Measurements from ENCODE around the gene KLHDC2.
"Not testable (repeated sequence)": the region's sequence is repeated elsewhere in the genome, so short reads cannot be mapped to it uniquely, and the experiment has no call there.

KLHDC2 gene

DNA sequence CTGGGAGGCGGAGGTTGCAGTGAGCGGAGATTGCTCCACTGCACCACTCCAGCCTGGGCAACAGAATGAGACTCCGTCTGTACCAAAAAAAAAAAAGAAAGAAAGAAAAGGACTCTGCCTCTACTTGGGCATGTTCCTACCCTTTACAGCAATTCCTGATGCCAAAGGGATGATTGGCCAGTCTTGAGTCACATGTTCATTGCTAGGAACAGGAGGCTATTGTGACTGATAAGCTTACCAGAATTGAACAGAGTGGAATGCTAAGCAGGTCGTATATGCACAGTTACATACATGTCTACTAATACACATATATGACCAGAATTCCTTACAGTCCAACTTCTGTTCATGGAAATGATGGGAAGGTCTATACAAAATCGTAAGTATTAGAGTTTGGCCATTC is 40.8 kb upstream of the KLHDC2 start:
- Histone ChIP-seq H3K27ac (ENCODE audit: low read depth, low read length, poor library complexity, severe bottlenecking) (no peak overlapping the region), H3K79me2 (ENCODE audit: insufficient read depth, low read length) (no peaks in the 10 kb centered on the region), H3K36me3 (ENCODE audit: insufficient read depth, low read length) (no peaks in the 10 kb centered on the region), H3K4me2 (ENCODE audit: low read length) (no peak overlapping the region), H3K9me2 (ENCODE audit: low read depth, low read length) (no peaks in the 10 kb centered on the region), H3F3A (ENCODE audit: insufficient read depth, low read length) (0 out of 2 replicates have a peak, but pooled peaks cover 3% of the 10 kb centered on the region), H3K4me3 (ENCODE audit: low read depth, low read length, poor library complexity, severe bottlenecking) (no peak overlapping the region), H3K27me3 (ENCODE audit: insufficient read depth, low read length) (no peaks in the 10 kb centered on the region), H3K9ac (ENCODE audit: low read length) (no peak overlapping the region), H3K4me1 (ENCODE audit: insufficient read depth, low read length, severe bottlenecking) (no peaks in the 10 kb centered on the region), H2AFZ (ENCODE audit: low read length) (no peak overlapping the region), H3K9me3 (ENCODE audit: low read length) (no peaks in the 10 kb centered on the region), H4K20me1 (ENCODE audit: insufficient read depth, low read length) (no peaks in the 10 kb centered on the region)
- no peak for TF ChIP-seq EZH2 (IDR thresholded peaks at IDR 0.05; ENCODE audit: borderline replicate concordance, low read length)
- TF ChIP-seq, protein P1, sequence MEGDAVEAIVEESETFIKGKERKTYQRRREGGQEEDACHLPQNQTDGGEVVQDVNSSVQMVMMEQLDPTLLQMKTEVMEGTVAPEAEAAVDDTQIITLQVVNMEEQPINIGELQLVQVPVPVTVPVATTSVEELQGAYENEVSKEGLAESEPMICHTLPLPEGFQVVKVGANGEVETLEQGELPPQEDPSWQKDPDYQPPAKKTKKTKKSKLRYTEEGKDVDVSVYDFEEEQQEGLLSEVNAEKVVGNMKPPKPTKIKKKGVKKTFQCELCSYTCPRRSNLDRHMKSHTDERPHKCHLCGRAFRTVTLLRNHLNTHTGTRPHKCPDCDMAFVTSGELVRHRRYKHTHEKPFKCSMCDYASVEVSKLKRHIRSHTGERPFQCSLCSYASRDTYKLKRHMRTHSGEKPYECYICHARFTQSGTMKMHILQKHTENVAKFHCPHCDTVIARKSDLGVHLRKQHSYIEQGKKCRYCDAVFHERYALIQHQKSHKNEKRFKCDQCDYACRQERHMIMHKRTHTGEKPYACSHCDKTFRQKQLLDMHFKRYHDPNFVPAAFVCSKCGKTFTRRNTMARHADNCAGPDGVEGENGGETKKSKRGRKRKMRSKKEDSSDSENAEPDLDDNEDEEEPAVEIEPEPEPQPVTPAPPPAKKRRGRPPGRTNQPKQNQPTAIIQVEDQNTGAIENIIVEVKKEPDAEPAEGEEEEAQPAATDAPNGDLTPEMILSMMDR (IDR thresholded peaks at IDR 0.05; ENCODE audit: low read length) = no peak

DNA sequence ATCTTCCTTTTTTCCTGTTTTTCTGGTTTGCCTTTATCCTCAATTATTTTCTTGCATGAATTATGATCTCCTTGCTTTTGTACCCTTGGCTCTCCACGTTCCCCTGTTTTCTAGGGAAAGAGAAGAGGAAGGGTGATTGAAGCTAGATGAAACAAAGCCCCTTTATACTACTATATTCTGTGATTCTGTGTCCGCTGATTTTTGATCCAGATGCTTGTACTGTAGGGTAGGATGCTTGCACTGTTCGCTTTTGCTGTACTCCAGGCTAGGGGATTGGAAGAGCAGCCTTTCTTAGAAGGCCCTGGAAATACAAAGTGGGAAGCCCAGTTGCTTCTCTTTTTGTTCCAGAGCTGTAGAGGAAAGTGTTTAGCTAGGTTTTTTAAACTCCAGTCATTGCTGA is 35.1 kb upstream of the KLHDC2 start:
- Histone ChIP-seq H3K27ac (ENCODE audit: low read depth, low read length, poor library complexity, severe bottlenecking) (no peak overlapping the region), H3K4me1 (ENCODE audit: insufficient read depth, low read length, severe bottlenecking) (no peaks in the 10 kb centered on the region), H3K36me3 (ENCODE audit: insufficient read depth, low read length) (no peaks in the 10 kb centered on the region), H3K27me3 (ENCODE audit: insufficient read depth, low read length) (no peaks in the 10 kb centered on the region), H3K9me2 (ENCODE audit: low read depth, low read length) (no peaks in the 10 kb centered on the region), H3K79me2 (ENCODE audit: insufficient read depth, low read length) (no peaks in the 10 kb centered on the region), H3K9ac (ENCODE audit: low read length) (no peak overlapping the region), H4K20me1 (ENCODE audit: insufficient read depth, low read length) (no peaks in the 10 kb centered on the region), H3K9me3 (ENCODE audit: low read length) (no peaks in the 10 kb centered on the region), H3K4me3 (ENCODE audit: low read depth, low read length, poor library complexity, severe bottlenecking) (no peak overlapping the region), H3K4me2 (ENCODE audit: low read length) (no peak overlapping the region), H3F3A (ENCODE audit: insufficient read depth, low read length) (no peaks in the 10 kb centered on the region), H2AFZ (ENCODE audit: low read length) (no peak overlapping the region)
- TF ChIP-seq, protein P1 (IDR thresholded peaks at IDR 0.05; ENCODE audit: low read length) = no peak
- no peak for TF ChIP-seq EZH2 (IDR thresholded peaks at IDR 0.05; ENCODE audit: borderline replicate concordance, low read length)

GRCh38 chr14:49733836-49734235 is 34.1 kb upstream of the KLHDC2 start:
- Histone ChIP-seq H2AFZ (ENCODE audit: low read length) (no peak overlapping the region), H3K9me3 (ENCODE audit: low read length) (no peaks in the 10 kb centered on the region), H3K9ac (ENCODE audit: low read length) (no peak overlapping the region), H4K20me1 (ENCODE audit: insufficient read depth, low read length) (no peaks in the 10 kb centered on the region), H3K9me2 (ENCODE audit: low read depth, low read length) (no peaks in the 10 kb centered on the region), H3K36me3 (ENCODE audit: insufficient read depth, low read length) (no peaks in the 10 kb centered on the region), H3K4me1 (ENCODE audit: insufficient read depth, low read length, severe bottlenecking) (no peaks in the 10 kb centered on the region), H3K27ac (ENCODE audit: low read depth, low read length, poor library complexity, severe bottlenecking) (no peak overlapping the region), H3K79me2 (ENCODE audit: insufficient read depth, low read length) (no peaks in the 10 kb centered on the region), H3K4me2 (ENCODE audit: low read length) (no peak overlapping the region), H3K27me3 (ENCODE audit: insufficient read depth, low read length) (no peaks in the 10 kb centered on the region), H3F3A (ENCODE audit: insufficient read depth, low read length) (no peaks in the 10 kb centered on the region), H3K4me3 (ENCODE audit: low read depth, low read length, poor library complexity, severe bottlenecking) (no peak overlapping the region)
- TF ChIP-seq EZH2 (IDR thresholded peaks at IDR 0.05; ENCODE audit: borderline replicate concordance, low read length) = no peak
- TF ChIP-seq, protein P1 (IDR thresholded peaks at IDR 0.05; ENCODE audit: low read length) = no peak

- H4K20me1 ChIP-seq (ENCODE audit: insufficient read depth, low read length); H3K9me3 ChIP-seq (ENCODE audit: low read length); H3K9me2 ChIP-seq (ENCODE audit: low read depth, low read length); H3K4me2 ChIP-seq (ENCODE audit: low read length); H3K9ac ChIP-seq (ENCODE audit: low read length); H3K27ac ChIP-seq (ENCODE audit: low read depth, low read length, poor library complexity, severe bottlenecking); H3K79me2 ChIP-seq (ENCODE audit: insufficient read depth, low read length); H2AFZ ChIP-seq (ENCODE audit: low read length); H3K4me3 ChIP-seq (ENCODE audit: low read depth, low read length, poor library complexity, severe bottlenecking); H3F3A ChIP-seq (ENCODE audit: insufficient read depth, low read length); H3K27me3 ChIP-seq (ENCODE audit: insufficient read depth, low read length); H3K36me3 ChIP-seq (ENCODE audit: insufficient read depth, low read length); H3K4me1 ChIP-seq (ENCODE audit: insufficient read depth, low read length, severe bottlenecking): not testable (repeated sequence)
These were observed 32.3 kb upstream of the KLHDC2 start for GRCh38 chr14:49735669-49736068.
